Measurements from ENCODE around the gene APRT. TPM values are rescaled to one million over a fixed set of nuclear protein-coding genes. Genes with fewer than 3 reads are reported as not detected.

APRT gene
- total RNA-seq, 2 donors from 2014 or later: 50.6 to 90.4 TPM

GRCh38 chr16:88840600-88841215, 29.0 kb upstream of the APRT start:
- no peak for DNase-seq (ENCODE audit: low spot score)
- no peaks in the 10 kb centered on the region for H3K9me3 ChIP-seq
- H3K27me3 ChIP-seq: no peaks in the 10 kb centered on the region
- no peak overlapping the region for H3K4me3 ChIP-seq
- H3K36me3 ChIP-seq: peaks cover 30% of the 10 kb centered on the region
- no peaks in the 10 kb centered on the region for H3K4me1 ChIP-seq
- no peak overlapping the region for H3K27ac ChIP-seq
- TF ChIP-seq CTCF (IDR thresholded peaks at IDR 0.05): no peak

GRCh38 chr16:88839745-88840599, 28.2 kb upstream of the APRT start:
- Histone ChIP-seq H3K36me3 (peaks cover 32% of the 10 kb centered on the region), H3K4me1 (no peaks in the 10 kb centered on the region), H3K9me3 (no peaks in the 10 kb centered on the region), H3K27ac (no peak overlapping the region), H3K4me3 (no peak overlapping the region), H3K27me3 (no peaks in the 10 kb centered on the region)
- TF ChIP-seq CTCF (IDR thresholded peaks at IDR 0.05): no peak
- DNase-seq (ENCODE audit: low spot score): no peak

GRCh38 chr16:88839026-88839529, 27.4 kb upstream of the APRT start:
- H3K27ac ChIP-seq: no peak overlapping the region
- H3K27me3 ChIP-seq: no peaks in the 10 kb centered on the region
- H3K9me3 ChIP-seq: no peaks in the 10 kb centered on the region
- no peak overlapping the region for H3K4me3 ChIP-seq
- no peak for TF ChIP-seq CTCF (IDR thresholded peaks at IDR 0.05)
- no peaks in the 10 kb centered on the region for H3K4me1 ChIP-seq
- DNase-seq (ENCODE audit: low spot score): no peak
- peaks cover 34% of the 10 kb centered on the region for H3K36me3 ChIP-seq

GRCh38 chr16:88838566-88838965, 26.8 kb upstream of the APRT start:
- Histone ChIP-seq H3K36me3 (peaks cover 34% of the 10 kb centered on the region), H3K4me3 (no peak overlapping the region), H3K4me1 (no peaks in the 10 kb centered on the region), H3K9me3 (no peaks in the 10 kb centered on the region), H3K27me3 (no peaks in the 10 kb centered on the region), H3K27ac (no peak overlapping the region)
- no peak for DNase-seq (ENCODE audit: low spot score)
- TF ChIP-seq CTCF (IDR thresholded peaks at IDR 0.05): no peak

GRCh38 chr16:88837806-88838205, 26.1 kb upstream of the APRT start:
- no peaks in the 10 kb centered on the region for H3K4me1 ChIP-seq
- no peaks in the 10 kb centered on the region for H3K9me3 ChIP-seq
- H3K4me3 ChIP-seq: no peak overlapping the region
- DNase-seq (ENCODE audit: low spot score): no peak
- no peak overlapping the region for H3K27ac ChIP-seq
- H3K36me3 ChIP-seq: peaks cover 34% of the 10 kb centered on the region
- no peaks in the 10 kb centered on the region for H3K27me3 ChIP-seq
- TF ChIP-seq CTCF (IDR thresholded peaks at IDR 0.05): no peak

All from right atrium auricular region (tissue), 2 donors.